A673 (cell line): Measurements from ENCODE around the gene SUSD1. TPM values are rescaled to one million over a fixed set of nuclear protein-coding genes. Genes with fewer than 3 reads are reported as not detected.

Experiments
- BruUV-seq: library from RNA; stranded (reverse); fragments of 400-500 nt; replicated peaks from 2 replicates; lab custom pipeline; 2021; lab: Mats Ljungman, UMichigan
- CTCF ChIA-PET: fragments of 300-600 bp; sonication (Branson Sonifier 250); formaldehyde crosslinking; loops from one replicate; lab custom pipeline; 2022; ENCODE audit warnings: antibody characterized with exemption; lab: Charles Lee
- POLR2A ChIA-PET: fragments of 300-600 bp; sonication (Branson Sonifier 250); formaldehyde crosslinking; loops from one replicate; lab custom pipeline; 2022; ENCODE audit warnings: antibody characterized with exemption; ENCODE audit not compliant: low non-redundant PET; lab: Charles Lee
- DNase-seq: peaks from one replicate; pipeline ENCODE4 v3.0.0-alpha.2; 2015; ENCODE audit warnings: low spot score
- H3K27ac ChIP-seq: fragments of 200-600 bp; sonication (generic); 2 replicates; pipeline ENCODE4 v1.5.1; 2016; ENCODE audit warnings: mixed run types, low read depth, mild to moderate bottlenecking, mixed read lengths, antibody characterized with exemption, low read length; ENCODE audit not compliant: poor library complexity, severe bottlenecking
- H3K27me3 ChIP-seq: fragments of 200-600 bp; sonication (generic); replicated peaks from 2 replicates; pipeline ENCODE4 v1.6.1; 2017; ENCODE audit warnings: mixed run types, low read depth, mild to moderate bottlenecking, mixed read lengths, antibody characterized with exemption, low read length; ENCODE audit not compliant: insufficient read depth, poor library complexity
- H3K36me3 ChIP-seq: fragments of 200-600 bp; sonication (generic); 2 replicates; pipeline ENCODE4 v1.6.1; 2016; ENCODE audit warnings: mixed run types, mild to moderate bottlenecking, mixed read lengths, antibody characterized with exemption, low read length; ENCODE audit not compliant: insufficient read depth, poor library complexity, severe bottlenecking
- H3K4me1 ChIP-seq: fragments of 200-600 bp; sonication (generic); 2 replicates; pipeline ENCODE4 v1.6.1; 2017; ENCODE audit warnings: mixed run types, mild to moderate bottlenecking, mixed read lengths, antibody characterized with exemption, low read length; ENCODE audit not compliant: insufficient read depth, poor library complexity, severe bottlenecking
- H3K4me3 ChIP-seq: fragments of 200-600 bp; sonication (generic); 2 replicates; pipeline ENCODE4 v1.5.1; 2016; ENCODE audit warnings: low read depth, mixed run types, mild to moderate bottlenecking, mixed read lengths, low read length; ENCODE audit not compliant: poor library complexity, severe bottlenecking
- H3K9me3 ChIP-seq: fragments of 200-600 bp; sonication (generic); 2 replicates; pipeline ENCODE4 v1.6.1; 2016; ENCODE audit warnings: mixed run types, low read depth, mild to moderate bottlenecking, mixed read lengths, antibody characterized with exemption, low read length; ENCODE audit not compliant: poor library complexity, severe bottlenecking
- EZH2 ChIP-seq: fragments of 200-600 bp; sonication (generic); IDR thresholded peaks from 2 replicates; pipeline ENCODE4 v1.6.1; 2017; ENCODE audit warnings: borderline replicate concordance, low read depth, mild to moderate bottlenecking, mixed read lengths, antibody characterized with exemption, low read length; ENCODE audit not compliant: poor library complexity, severe bottlenecking
- intact Hi-C: fragments of 100-400 bp; cut with micrococcal nuclease; formaldehyde crosslinking; loops from one replicate; pipeline ENCODE4 v1.10.0; 2022; ENCODE audit not compliant: unreplicated experiment
- total RNA-seq: library from RNA; stranded (reverse); gene quantifications from 2 replicates; pipeline ENCODE4 v1.2.3, GENCODE V29; 2021
- TF ChIP-seq, protein P1 (sequence below): fragments of 300-800, 200-600 bp; sonication (generic); conservative IDR thresholded peaks from 2 replicates; pipeline ENCODE4 v1.5.1; 2017; ENCODE audit warnings: low read depth, mild to moderate bottlenecking, antibody characterized with exemption, low read length, moderate library complexity, mixed read lengths

SUSD1 gene
- total RNA-seq, 1 experiment from 2014 or later = 14.9 TPM

DNA sequence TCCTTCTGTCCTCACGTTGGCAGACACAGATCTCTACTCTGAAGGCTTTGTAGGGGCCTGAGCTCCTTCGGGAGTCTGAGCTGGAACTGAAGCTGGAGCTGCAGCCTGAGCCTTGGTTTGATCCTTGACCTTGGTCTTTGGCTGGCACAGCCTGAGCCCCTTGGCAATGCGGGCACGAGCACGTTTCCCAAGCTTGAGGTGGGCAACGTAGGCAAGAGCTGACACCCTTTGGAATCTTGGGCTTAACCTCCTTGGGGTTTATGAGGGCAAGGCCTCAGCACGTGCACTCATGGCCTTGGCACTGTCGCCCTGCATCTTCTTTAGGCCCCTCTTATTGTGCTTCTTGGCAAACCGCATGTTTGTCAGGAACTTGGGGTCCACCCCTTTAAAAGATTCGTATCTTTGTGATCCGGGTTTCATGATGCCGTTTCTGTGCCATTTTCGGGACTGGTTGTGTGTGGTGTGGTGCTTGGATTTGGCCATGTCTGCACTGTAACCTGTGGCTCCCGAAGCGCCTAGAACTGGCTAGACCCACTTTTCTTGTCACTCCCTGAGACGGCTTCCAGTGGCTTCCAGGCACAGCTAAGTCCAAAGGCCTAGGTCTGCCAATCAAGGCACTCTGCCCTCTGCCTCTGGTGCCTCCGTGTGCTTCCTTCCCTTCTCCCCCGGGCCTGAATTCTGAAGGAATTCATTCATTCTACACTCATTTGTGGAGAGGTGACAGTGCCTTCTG lies 1.4 kb downstream of the SUSD1 start:
- ChIA-PET CTCF (interaction anchor here (0.5 kb wide), 1 partner anchor 577 kb away, joined by 6 read pairs; no protein-coding TSS in a partner anchor), POLR2A (interaction anchor here (0.6 kb wide), 1 partner anchor 60 kb away, joined by 3 read pairs; no protein-coding TSS in a partner anchor)
- TSS peak; percentile 44 for BruUV-seq
- intact Hi-C loops = loop anchor here (5.0 kb wide), 1 partner anchor 159 kb away; the partner anchor contains the start of gene PTBP3
- Histone ChIP-seq H3K27ac (no peak overlapping the region), H3K4me1 (no peaks in the 10 kb centered on the region), H3K9me3 (no peaks in the 10 kb centered on the region), H3K4me3 (peak overlapping the region; percentile 70), H3K27me3 (no peaks in the 10 kb centered on the region), H3K36me3 (no peaks in the 10 kb centered on the region)
- no peak for DNase-seq
- TF ChIP-seq, protein P1, sequence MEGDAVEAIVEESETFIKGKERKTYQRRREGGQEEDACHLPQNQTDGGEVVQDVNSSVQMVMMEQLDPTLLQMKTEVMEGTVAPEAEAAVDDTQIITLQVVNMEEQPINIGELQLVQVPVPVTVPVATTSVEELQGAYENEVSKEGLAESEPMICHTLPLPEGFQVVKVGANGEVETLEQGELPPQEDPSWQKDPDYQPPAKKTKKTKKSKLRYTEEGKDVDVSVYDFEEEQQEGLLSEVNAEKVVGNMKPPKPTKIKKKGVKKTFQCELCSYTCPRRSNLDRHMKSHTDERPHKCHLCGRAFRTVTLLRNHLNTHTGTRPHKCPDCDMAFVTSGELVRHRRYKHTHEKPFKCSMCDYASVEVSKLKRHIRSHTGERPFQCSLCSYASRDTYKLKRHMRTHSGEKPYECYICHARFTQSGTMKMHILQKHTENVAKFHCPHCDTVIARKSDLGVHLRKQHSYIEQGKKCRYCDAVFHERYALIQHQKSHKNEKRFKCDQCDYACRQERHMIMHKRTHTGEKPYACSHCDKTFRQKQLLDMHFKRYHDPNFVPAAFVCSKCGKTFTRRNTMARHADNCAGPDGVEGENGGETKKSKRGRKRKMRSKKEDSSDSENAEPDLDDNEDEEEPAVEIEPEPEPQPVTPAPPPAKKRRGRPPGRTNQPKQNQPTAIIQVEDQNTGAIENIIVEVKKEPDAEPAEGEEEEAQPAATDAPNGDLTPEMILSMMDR = no peak
- no peak for TF ChIP-seq EZH2

DNA sequence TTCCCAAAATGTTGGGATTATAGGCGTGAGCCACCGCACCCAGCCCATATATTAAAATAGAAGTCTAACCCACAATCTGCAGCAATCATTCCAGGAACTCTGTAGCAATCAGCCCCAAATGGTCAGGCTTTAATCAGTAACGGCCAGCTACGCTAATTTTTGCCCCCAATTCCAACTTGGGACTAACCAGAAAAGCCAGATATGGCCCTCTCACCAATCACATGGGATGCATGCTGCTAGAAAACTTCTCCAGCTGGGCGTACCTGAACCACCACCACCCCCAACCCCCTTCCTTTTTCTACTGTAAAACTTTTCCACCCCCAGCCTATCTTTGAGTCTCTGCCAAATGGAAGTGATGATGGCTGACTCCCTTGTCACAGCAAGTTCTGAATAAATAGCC lies 4.1 kb downstream of the SUSD1 start:
- Histone ChIP-seq H3K9me3 (no peaks in the 10 kb centered on the region), H3K4me3 (no peak overlapping the region), H3K27me3 (no peaks in the 10 kb centered on the region), H3K27ac (no peak overlapping the region), H3K4me1 (no peaks in the 10 kb centered on the region), H3K36me3 (no peaks in the 10 kb centered on the region)
- TF ChIP-seq, protein P1 = no peak
- no peak for TF ChIP-seq EZH2
- ChIA-PET CTCF (no interaction called here), POLR2A (no interaction called here)
- no peak for DNase-seq
- BruUV-seq = no TSS peak
- intact Hi-C loops = loop anchor here (5.0 kb wide), 1 partner anchor 161 kb away; the partner anchor contains the start of gene PTBP3

DNA sequence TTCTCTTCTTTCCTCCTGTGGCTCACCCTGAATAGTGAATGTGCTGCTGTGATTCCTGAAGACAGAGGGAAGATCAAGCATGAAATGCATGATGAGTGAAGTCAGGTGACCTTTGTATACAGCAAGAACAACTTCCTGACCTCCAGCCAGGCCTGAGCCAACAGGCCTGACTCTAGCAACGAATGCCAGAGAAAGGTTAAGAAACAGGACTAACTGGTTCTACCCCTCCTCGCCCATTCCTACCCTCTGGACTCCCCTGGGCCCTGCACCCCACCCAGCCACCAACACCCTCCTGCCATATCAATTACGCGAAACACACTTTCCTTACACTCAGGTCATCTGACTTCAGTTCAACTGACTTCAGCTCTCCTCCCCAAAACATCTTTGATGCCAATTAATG lies 4.9 kb downstream of the SUSD1 start:
- Histone ChIP-seq H3K4me1 (no peaks in the 10 kb centered on the region), H3K27ac (no peak overlapping the region), H3K4me3 (no peak overlapping the region), H3K27me3 (no peaks in the 10 kb centered on the region), H3K36me3 (no peaks in the 10 kb centered on the region), H3K9me3 (no peaks in the 10 kb centered on the region)
- no TSS peak for BruUV-seq
- POLR2A ChIA-PET = interaction anchor here (0.6 kb wide), 1 partner anchor 72 kb away, joined by 7 read pairs; no protein-coding TSS in a partner anchor
- TF ChIP-seq, protein P1 = no peak
- no peak for TF ChIP-seq EZH2
- no peak for DNase-seq
- intact Hi-C loops = loop anchor here (5.0 kb wide), 1 partner anchor 162 kb away; the partner anchor contains the start of gene PTBP3
- CTCF ChIA-PET = interaction anchor here (0.6 kb wide), 1 partner anchor 209 kb away, joined by 4 read pairs; the partner anchor contains the start of gene HSDL2
